Measurements from ENCODE around the gene PRELP. TPM values are rescaled to one million over a fixed set of nuclear protein-coding genes. Genes with fewer than 3 reads are reported as not detected.

The PRELP gene
- total and polyA plus RNA-seq, 2 donors (not counting 3 experiments of a cell fraction or from before 2014, with no cell fraction given), result 0.01 TPM; not detected in 1

DNA sequence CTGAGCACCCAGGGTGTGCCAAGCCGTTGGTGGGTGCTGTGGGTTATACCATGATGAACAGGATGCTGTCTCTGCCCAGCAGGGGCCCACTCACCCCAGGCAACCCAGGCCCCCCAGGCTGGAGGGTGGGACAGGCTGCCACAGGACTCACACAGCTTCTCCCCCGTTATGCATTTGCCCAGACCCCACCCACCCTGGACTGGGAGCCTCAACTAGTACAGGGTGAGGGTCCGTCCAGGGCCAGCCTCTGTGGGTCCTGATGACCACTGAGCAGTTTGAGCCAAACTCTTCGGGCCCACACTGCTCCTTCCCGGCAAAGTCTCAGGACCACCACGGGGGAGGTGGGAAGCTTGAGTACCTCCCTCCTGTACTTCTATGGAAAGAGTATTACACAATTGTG, 3.8 kb upstream of the PRELP start:
- intact Hi-C loops (cut with micrococcal nuclease) (no loop called here), dilution Hi-C loops (cut with MboI; ENCODE audit: extremely low pct_ligation_motif_present, low sequenced_read_pairs) (no loop called here)
- Histone ChIP-seq H3K4me2 (ENCODE audit: insufficient read depth, low read length) (no peak overlapping the region), H3K27ac (ENCODE audit: insufficient read depth, low read depth, low read length) (no peak overlapping the region), H3K36me3 (ENCODE audit: control insufficient read depth in 2 of 2, extremely low read depth in 1 of 2, insufficient read depth in 2 of 2, low read length in 2 of 2) (no peaks in the 10 kb centered on the region), H3K27me3 (ENCODE audit: control insufficient read depth in 2 of 2, insufficient read depth in 2 of 2, low read length in 2 of 2) (peaks cover 19 to 25% of the 10 kb centered on the region in 2 experiments), H3K4me1 (ENCODE audit: control insufficient read depth, extremely low read depth, insufficient read depth, low read length) (no peaks in the 10 kb centered on the region), H3K9me3 (replicated peaks; ENCODE audit: control insufficient read depth, insufficient read depth, low read length) (no peaks in the 10 kb centered on the region), H3K9ac (replicated peaks; ENCODE audit: extremely low read depth, insufficient read depth, low read length) (no peak overlapping the region), H3K79me2 (ENCODE audit: control insufficient read depth, insufficient read depth, low read length) (no peaks in the 10 kb centered on the region), H4K20me1 (replicated peaks; ENCODE audit: control insufficient read depth, extremely low read depth, insufficient read depth, low read length) (no peaks in the 10 kb centered on the region), H3K4me3 (replicated peaks in 1 of 3; ENCODE audit: insufficient read depth in 1 of 3, low read depth in 1 of 3, low read length in 3 of 3) (no peak overlapping the region), H2AFZ (ENCODE audit: low read depth, low read length) (no peak overlapping the region), H3K9me1 (replicated peaks; ENCODE audit: control insufficient read depth, extremely low read depth, insufficient read depth, low read length) (no peaks in the 10 kb centered on the region)
- no TSS peak for BruUV-seq (replicated peaks)
- ChIA-PET CTCF (no interaction called here), POLR2A (no interaction called here)
- no peak for TF ChIP-seq POLR2AphosphoS5 (IDR thresholded peaks at IDR 0.05; ENCODE audit: insufficient read depth, low read depth, low read length)
- TF ChIP-seq JUN (IDR thresholded peaks at IDR 0.05; ENCODE audit: borderline replicate concordance, insufficient read depth, insufficient read length, low read depth), result no peak
- TF ChIP-seq FOS (IDR thresholded peaks at IDR 0.05; ENCODE audit: borderline replicate concordance, insufficient read depth, low read length), result no peak
- no peak for FAIRE-seq
- no peak for DNase-seq (ENCODE audit: low read depth, low spot score)

GRCh38 chr1:203473281-203473680, 2.3 kb upstream of the PRELP start:
- intact Hi-C loops (cut with micrococcal nuclease), result no loop called here
- Histone ChIP-seq H4K20me1 (replicated peaks; ENCODE audit: control insufficient read depth, extremely low read depth, insufficient read depth, low read length) (no peaks in the 10 kb centered on the region), H3K4me3 (replicated peaks in 1 of 3; ENCODE audit: insufficient read depth in 1 of 3, low read depth in 1 of 3, low read length in 3 of 3) (no peak overlapping the region), H3K27me3 (ENCODE audit: control insufficient read depth in 2 of 2, insufficient read depth in 2 of 2, low read length in 2 of 2) (peaks cover 27 to 35% of the 10 kb centered on the region in 2 experiments), H3K27ac (ENCODE audit: insufficient read depth, low read depth, low read length) (no peak overlapping the region), H3K4me1 (ENCODE audit: control insufficient read depth, extremely low read depth, insufficient read depth, low read length) (no peaks in the 10 kb centered on the region), H3K9me1 (replicated peaks; ENCODE audit: control insufficient read depth, extremely low read depth, insufficient read depth, low read length) (no peaks in the 10 kb centered on the region), H3K9ac (replicated peaks; ENCODE audit: extremely low read depth, insufficient read depth, low read length) (no peak overlapping the region), H3K4me2 (ENCODE audit: insufficient read depth, low read length) (no peak overlapping the region), H2AFZ (ENCODE audit: low read depth, low read length) (no peak overlapping the region), H3K79me2 (ENCODE audit: control insufficient read depth, insufficient read depth, low read length) (no peaks in the 10 kb centered on the region), H3K9me3 (replicated peaks; ENCODE audit: control insufficient read depth, insufficient read depth, low read length) (no peaks in the 10 kb centered on the region), H3K36me3 (ENCODE audit: control insufficient read depth in 2 of 2, extremely low read depth in 1 of 2, insufficient read depth in 2 of 2, low read length in 2 of 2) (no peaks in the 10 kb centered on the region)
- no peak for DNase-seq (ENCODE audit: low read depth, low spot score)
- no peak for TF ChIP-seq MYC (IDR thresholded peaks at IDR 0.05; ENCODE audit: low read depth, low read length)
- TF ChIP-seq FOS (IDR thresholded peaks at IDR 0.05; ENCODE audit: borderline replicate concordance, insufficient read depth, low read length), result no peak
- no peak for TF ChIP-seq POLR2A (IDR thresholded peaks at IDR 0.05; ENCODE audit: low read depth, low read length)
- no peak for TF ChIP-seq JUN (IDR thresholded peaks at IDR 0.05; ENCODE audit: borderline replicate concordance, insufficient read depth, insufficient read length, low read depth)
- TF ChIP-seq POLR2AphosphoS5 (IDR thresholded peaks at IDR 0.05; ENCODE audit: insufficient read depth, low read depth, low read length), result no peak
- TF ChIP-seq, protein P1, sequence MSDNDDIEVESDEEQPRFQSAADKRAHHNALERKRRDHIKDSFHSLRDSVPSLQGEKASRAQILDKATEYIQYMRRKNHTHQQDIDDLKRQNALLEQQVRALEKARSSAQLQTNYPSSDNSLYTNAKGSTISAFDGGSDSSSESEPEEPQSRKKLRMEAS (IDR thresholded peaks at IDR 0.05; ENCODE audit: insufficient read depth, insufficient read length), result no peak
- no peak for TF ChIP-seq GATA2 (IDR thresholded peaks at IDR 0.05; ENCODE audit: insufficient read depth, insufficient read length, low read depth, low read length)
- TF ChIP-seq, protein P2, sequence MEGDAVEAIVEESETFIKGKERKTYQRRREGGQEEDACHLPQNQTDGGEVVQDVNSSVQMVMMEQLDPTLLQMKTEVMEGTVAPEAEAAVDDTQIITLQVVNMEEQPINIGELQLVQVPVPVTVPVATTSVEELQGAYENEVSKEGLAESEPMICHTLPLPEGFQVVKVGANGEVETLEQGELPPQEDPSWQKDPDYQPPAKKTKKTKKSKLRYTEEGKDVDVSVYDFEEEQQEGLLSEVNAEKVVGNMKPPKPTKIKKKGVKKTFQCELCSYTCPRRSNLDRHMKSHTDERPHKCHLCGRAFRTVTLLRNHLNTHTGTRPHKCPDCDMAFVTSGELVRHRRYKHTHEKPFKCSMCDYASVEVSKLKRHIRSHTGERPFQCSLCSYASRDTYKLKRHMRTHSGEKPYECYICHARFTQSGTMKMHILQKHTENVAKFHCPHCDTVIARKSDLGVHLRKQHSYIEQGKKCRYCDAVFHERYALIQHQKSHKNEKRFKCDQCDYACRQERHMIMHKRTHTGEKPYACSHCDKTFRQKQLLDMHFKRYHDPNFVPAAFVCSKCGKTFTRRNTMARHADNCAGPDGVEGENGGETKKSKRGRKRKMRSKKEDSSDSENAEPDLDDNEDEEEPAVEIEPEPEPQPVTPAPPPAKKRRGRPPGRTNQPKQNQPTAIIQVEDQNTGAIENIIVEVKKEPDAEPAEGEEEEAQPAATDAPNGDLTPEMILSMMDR (IDR thresholded peaks at IDR 0.05; ENCODE audit: extremely low read depth in 1 of 2, insufficient read depth in 1 of 2, low read depth in 1 of 2, low read length in 2 of 2), result no peak
- no peak for TF ChIP-seq EZH2 (IDR thresholded peaks at IDR 0.05; ENCODE audit: borderline replicate concordance, low read depth, low read length, severe bottlenecking)
- ChIA-PET CTCF (no interaction called here), POLR2A (no interaction called here)
- no peak for FAIRE-seq
- dilution Hi-C loops (cut with MboI; ENCODE audit: extremely low pct_ligation_motif_present, low sequenced_read_pairs), result no loop called here
- BruUV-seq (replicated peaks), result no TSS peak

Measured in endothelial cell of umbilical vein (primary cell).